Peyer's patch (tissue), 4 donors: Measurements from ENCODE around the gene ZNF282. TPM values are rescaled to one million over a fixed set of nuclear protein-coding genes. Genes with fewer than 3 reads are reported as not detected.

Source experiments
- DNase-seq, 3 donors: peaks; one replicate each; pipeline ENCODE4 v3.0.0-alpha.2; 2017 to 2019
- H3K27ac ChIP-seq, 4 donors: fragments of 200-600 bp; sonication (generic); one replicate each; pipeline ENCODE4 v1.5.1; 2016 to 2019
- H3K27me3 ChIP-seq, 2 donors: fragments of 200-600 bp; sonication (generic); one replicate each; pipeline ENCODE4 v1.5.1; 2019
- H3K36me3 ChIP-seq, 3 donors: fragments of 200-600 bp; sonication (generic); one replicate each; pipeline ENCODE4 v1.5.1; 2016 to 2019
- H3K4me1 ChIP-seq, 4 donors: fragments of 200-600 bp; sonication (generic); one replicate each; pipeline ENCODE4 v1.5.1; 2016 to 2019
- H3K4me3 ChIP-seq, 4 donors: fragments of 200-600 bp; sonication (generic); 1 replicate in 3 of 4; 2 replicates in 1 of 4; pipeline ENCODE4 v1.5.1; 2016 to 2019; ENCODE audit warnings: mild to moderate bottlenecking in 1 of 4
- H3K9me3 ChIP-seq, 4 donors: fragments of 200-600 bp; sonication (generic); one replicate each; pipeline ENCODE4 v1.5.1; 2016 to 2019; ENCODE audit warnings: mild to moderate bottlenecking in 1 of 4
- POLR2A ChIP-seq, 2 donors: fragments of 450-650 bp; IDR thresholded peaks; one replicate each; pipeline ENCODE4 v1.5.1; 2017; ENCODE audit warnings: antibody characterized with exemption in 2 of 2, mild to moderate bottlenecking in 2 of 2, moderate library complexity in 2 of 2
- total RNA-seq, 4 donors: library from RNA; depleted of rRNA; stranded (reverse); fragments of >200 nt; gene quantifications; one replicate each; pipeline ENCODE4 v1.1.0, GENCODE V29; 2016
- TF ChIP-seq, protein P1 (sequence below), 6 experiments: fragments of 450-650 bp in 4 of 6; fragments of 200-600 bp in 2 of 6; sonication (generic) in 1 of 6; IDR thresholded peaks; one replicate each; pipeline ENCODE4 v1.5.1; 2017 to 2019; ENCODE audit warnings: antibody characterized with exemption in 6 of 6, mild to moderate bottlenecking in 3 of 6, moderate library complexity in 1 of 6

Gene ZNF282
- total RNA-seq, 4 donors from 2014 or later: 22.8 to 37.3 (median 31.7) TPM

DNA sequence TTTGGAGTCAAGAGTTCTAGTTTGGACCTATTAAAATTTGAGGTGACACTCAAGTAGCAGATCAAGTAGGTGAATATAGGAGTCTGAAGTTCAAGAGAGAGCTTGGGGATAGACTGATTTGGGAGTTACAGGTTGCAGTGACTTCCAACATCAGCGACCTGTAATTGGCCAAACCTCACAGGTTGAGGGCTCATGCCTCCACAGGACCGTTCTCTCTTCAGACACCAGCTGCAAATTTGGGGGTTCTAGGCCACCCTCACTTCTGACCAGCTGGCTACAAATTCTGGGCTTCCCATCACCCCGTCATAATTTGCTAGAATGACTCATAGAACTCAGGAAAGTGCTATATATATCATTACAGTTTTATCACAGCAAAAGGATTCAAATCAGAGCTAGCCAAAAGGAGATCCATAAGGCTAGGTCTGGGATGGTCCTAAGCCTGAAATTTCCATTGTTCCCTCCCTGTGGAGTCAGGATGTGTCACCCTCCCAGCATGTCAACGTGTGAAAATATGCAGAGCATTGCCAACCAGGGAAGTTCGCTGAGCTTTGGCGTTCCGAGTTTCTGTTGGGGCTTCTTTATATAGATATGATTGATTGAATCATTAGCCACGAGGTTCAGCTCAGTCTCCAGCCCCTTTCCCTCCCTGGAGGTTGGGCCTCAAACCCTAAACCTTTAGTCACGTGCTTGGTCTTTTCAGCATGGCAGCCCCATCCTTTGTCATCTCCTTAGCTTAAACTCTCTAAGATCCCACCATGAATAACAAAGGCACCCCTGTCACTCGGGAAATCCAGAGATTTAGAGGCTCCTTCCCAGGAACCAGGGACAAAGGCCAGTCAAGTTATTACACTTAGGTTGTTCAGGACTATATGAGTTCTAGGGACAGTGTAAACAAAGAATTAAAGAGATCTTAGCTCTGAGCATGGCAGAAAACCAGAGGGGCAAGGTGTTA lies 23.4 kb downstream of the ZNF282 start:
- Histone ChIP-seq H3K4me1 (no peaks in the 10 kb centered on the region), H3K9me3 (no peaks in the 10 kb centered on the region), H3K27me3 (no peaks in the 10 kb centered on the region), H3K4me3 (no peak overlapping the region), H3K36me3 (peaks cover 0 to 97% (median 0%) of the 10 kb centered on the region in 3 donors), H3K27ac (no peak overlapping the region)
- TF ChIP-seq POLR2A (IDR thresholded peaks at IDR 0.05): no peak
- TF ChIP-seq, protein P1, sequence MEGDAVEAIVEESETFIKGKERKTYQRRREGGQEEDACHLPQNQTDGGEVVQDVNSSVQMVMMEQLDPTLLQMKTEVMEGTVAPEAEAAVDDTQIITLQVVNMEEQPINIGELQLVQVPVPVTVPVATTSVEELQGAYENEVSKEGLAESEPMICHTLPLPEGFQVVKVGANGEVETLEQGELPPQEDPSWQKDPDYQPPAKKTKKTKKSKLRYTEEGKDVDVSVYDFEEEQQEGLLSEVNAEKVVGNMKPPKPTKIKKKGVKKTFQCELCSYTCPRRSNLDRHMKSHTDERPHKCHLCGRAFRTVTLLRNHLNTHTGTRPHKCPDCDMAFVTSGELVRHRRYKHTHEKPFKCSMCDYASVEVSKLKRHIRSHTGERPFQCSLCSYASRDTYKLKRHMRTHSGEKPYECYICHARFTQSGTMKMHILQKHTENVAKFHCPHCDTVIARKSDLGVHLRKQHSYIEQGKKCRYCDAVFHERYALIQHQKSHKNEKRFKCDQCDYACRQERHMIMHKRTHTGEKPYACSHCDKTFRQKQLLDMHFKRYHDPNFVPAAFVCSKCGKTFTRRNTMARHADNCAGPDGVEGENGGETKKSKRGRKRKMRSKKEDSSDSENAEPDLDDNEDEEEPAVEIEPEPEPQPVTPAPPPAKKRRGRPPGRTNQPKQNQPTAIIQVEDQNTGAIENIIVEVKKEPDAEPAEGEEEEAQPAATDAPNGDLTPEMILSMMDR (IDR thresholded peaks at IDR 0.05): no peak
- DNase-seq: no peak

DNA sequence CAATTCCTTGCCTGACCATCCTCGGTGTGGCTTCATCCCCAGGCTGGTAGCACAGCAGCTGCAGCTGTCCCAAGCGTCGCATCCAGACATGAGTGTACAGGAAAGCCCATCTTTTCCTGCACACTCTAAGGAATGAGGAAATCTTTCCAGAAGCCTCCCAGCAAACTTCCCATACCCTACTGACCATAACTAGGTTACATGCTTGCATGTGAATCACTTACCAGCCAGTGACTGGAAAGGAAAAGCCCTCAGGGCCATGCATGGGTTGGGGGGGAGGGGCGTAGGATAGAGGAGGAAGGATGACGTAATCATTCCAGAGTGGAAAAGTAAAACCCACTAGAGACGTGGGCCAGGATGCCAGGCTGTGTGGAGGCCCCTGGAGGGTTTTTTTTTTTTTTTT lies 25.2 kb downstream of the ZNF282 start:
- Histone ChIP-seq H3K27ac (no peak overlapping the region), H3K9me3 (no peaks in the 10 kb centered on the region), H3K27me3 (no peaks in the 10 kb centered on the region), H3K36me3 (peaks cover 0 to 94% (median 0%) of the 10 kb centered on the region in 3 donors), H3K4me1 (no peaks in the 10 kb centered on the region), H3K4me3 (no peak overlapping the region)
- TF ChIP-seq POLR2A (IDR thresholded peaks at IDR 0.05): no peak
- TF ChIP-seq, protein P1 (IDR thresholded peaks at IDR 0.05): no peak
- no peak for DNase-seq

DNA sequence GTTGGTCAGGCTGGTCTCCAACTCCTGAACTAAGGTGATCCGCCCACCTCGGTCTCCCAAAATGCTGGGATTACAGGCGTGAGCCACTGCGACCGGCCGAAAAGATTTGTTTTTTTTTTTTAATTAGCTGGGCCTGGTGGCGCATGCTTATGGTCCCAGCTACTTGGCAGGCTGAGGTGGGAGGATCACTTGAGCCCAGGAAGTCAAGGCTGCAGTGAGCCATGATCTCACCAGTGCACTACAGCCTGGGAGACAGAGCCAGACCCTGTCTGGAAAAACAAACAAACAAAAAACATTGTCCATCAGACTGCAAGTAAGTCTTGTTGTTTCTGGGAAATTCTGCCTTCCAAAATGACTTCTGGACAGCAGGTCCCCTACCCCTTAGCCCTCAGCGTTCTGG lies 27.8 kb downstream of the ZNF282 start:
- Histone ChIP-seq H3K36me3 (peaks cover 0 to 73% (median 0%) of the 10 kb centered on the region in 3 donors), H3K4me3 (no peak overlapping the region), H3K27me3 (no peaks in the 10 kb centered on the region), H3K4me1 (peaks cover 0 to 5% (median 0%) of the 10 kb centered on the region in 4 donors), H3K9me3 (no peaks in the 10 kb centered on the region), H3K27ac (no peak overlapping the region)
- TF ChIP-seq POLR2A (IDR thresholded peaks at IDR 0.05): no peak
- TF ChIP-seq, protein P1 (IDR thresholded peaks at IDR 0.05): no peak
- no peak for DNase-seq

DNA sequence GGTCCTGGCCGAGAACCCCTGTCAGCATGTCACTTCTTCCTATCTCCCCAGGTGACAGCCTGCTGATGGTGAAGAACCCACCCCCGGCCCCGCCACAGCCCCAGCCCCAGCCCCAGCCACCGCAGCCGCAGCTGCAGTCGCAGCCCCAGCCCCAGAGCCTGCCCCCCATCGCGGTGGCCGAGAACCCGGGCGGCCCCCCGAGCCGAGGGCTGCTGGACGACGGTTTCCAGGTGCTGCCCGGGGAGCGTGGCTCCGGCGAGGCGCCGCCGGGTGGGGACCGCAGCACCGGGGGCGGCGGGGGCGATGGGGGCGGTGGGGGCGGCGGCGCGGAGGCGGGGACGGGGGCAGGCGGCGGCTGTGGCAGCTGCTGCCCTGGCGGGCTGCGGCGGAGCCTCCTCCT lies 28.4 kb downstream of the ZNF282 start:
- no peak for DNase-seq
- TF ChIP-seq, protein P1 (IDR thresholded peaks at IDR 0.05): no peak
- no peak for TF ChIP-seq POLR2A (IDR thresholded peaks at IDR 0.05)
- no peak overlapping the region for H3K27ac ChIP-seq
- peaks cover 0 to 5% (median 0%) of the 10 kb centered on the region in 4 donors for H3K4me1 ChIP-seq
- no peak overlapping the region for H3K4me3 ChIP-seq
- H3K9me3 ChIP-seq: no peaks in the 10 kb centered on the region
- peaks cover 0 to 67% (median 0%) of the 10 kb centered on the region in 3 donors for H3K36me3 ChIP-seq
- H3K27me3 ChIP-seq: no peaks in the 10 kb centered on the region

DNA sequence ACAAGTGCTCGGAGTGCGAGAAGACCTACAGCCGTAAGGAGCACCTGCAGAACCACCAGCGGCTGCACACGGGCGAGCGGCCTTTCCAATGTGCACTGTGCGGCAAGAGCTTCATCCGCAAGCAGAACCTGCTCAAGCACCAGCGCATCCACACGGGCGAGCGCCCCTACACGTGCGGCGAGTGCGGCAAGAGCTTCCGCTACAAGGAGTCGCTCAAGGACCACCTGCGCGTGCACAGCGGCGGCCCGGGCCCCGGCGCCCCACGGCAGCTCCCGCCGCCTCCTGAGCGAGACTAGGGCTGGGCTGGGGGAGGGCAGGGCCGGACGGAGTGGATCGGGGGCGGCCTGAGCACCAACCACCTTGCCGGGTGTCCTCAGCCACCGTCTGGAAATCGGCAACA lies 29.0 kb downstream of the ZNF282 start:
- Histone ChIP-seq H3K4me1 (peaks cover 0 to 5% (median 0%) of the 10 kb centered on the region in 4 donors), H3K9me3 (no peaks in the 10 kb centered on the region), H3K27ac (no peak overlapping the region), H3K4me3 (no peak overlapping the region), H3K27me3 (no peaks in the 10 kb centered on the region), H3K36me3 (peaks cover 0 to 62% (median 0%) of the 10 kb centered on the region in 3 donors)
- no peak for DNase-seq
- TF ChIP-seq, protein P1 (IDR thresholded peaks at IDR 0.05): no peak
- no peak for TF ChIP-seq POLR2A (IDR thresholded peaks at IDR 0.05)
